ENCODE results near the gene SKI.
"Not testable (repeated sequence)": the region's sequence is repeated elsewhere in the genome, so short reads cannot be mapped to it uniquely, and the experiment has no call there.

The SKI gene

GRCh38 chr1:2313651-2314261, 85.6 kb downstream of the SKI start:
- DNase-seq: no peak

GRCh38 chr1:2314273-2314802, 86.2 kb downstream of the SKI start:
- no peak for DNase-seq

GRCh38 chr1:2314803-2315673, 86.9 kb downstream of the SKI start:
- peak; percentile 36 for DNase-seq

- no peak for DNase-seq
Observed at GRCh38 chr1:2315674-2316450, 87.7 kb downstream of the SKI start.

- DNase-seq: no peak
Observed at GRCh38 chr1:2316451-2316961, 88.4 kb downstream of the SKI start.

- no peak for DNase-seq
Observed at GRCh38 chr1:2317230-2318065, 89.3 kb downstream of the SKI start.

- no peak for DNase-seq
Observed at GRCh38 chr1:2318314-2319278, 90.5 kb downstream of the SKI start.

- no peak for DNase-seq
Observed at GRCh38 chr1:2319291-2319690, 91.2 kb downstream of the SKI start.

- DNase-seq: no peak
Observed at GRCh38 chr1:2320006-2320405, 91.9 kb downstream of the SKI start.

GRCh38 chr1:2320760-2321667, 92.9 kb downstream of the SKI start:
- no peak for DNase-seq

GRCh38 chr1:2322065-2322571, 94.0 kb downstream of the SKI start:
- no peak for DNase-seq

GRCh38 chr1:2322581-2323211, 94.6 kb downstream of the SKI start:
- no peak for DNase-seq

GRCh38 chr1:2323451-2323974, 95.4 kb downstream of the SKI start:
- no peak for DNase-seq

GRCh38 chr1:2324553-2325366, 96.6 kb downstream of the SKI start:
- DNase-seq: no peak

GRCh38 chr1:2326524-2326923, 98.4 kb downstream of the SKI start:
- DNase-seq: no peak

- not testable (repeated sequence) for DNase-seq
Observed at GRCh38 chr1:2327162-2327561, 99.0 kb downstream of the SKI start.

- no peak for DNase-seq
Observed at GRCh38 chr1:2327841-2328240, 99.7 kb downstream of the SKI start.

Measured in stimulated activated CD4-positive, alpha-beta T cell treated with anti-CD3 and anti-CD28 coated beads, Interleukin-1b, Interleukin-23, amount 100 ng/mL, for 48 hours (primary cell).